H1 (cell line): ENCODE results near the gene LGALS9C. TPM values are rescaled to one million over a fixed set of nuclear protein-coding genes. Genes with fewer than 3 reads are reported as not detected.
A peak's percentile ranks its signal among the peaks of the same experiment; 100 is the strongest.
"Not testable (repeated sequence)": the region's sequence is repeated elsewhere in the genome, so short reads cannot be mapped to it uniquely, and the experiment has no call there.

Experiments
- CTCF ChIA-PET: fragments of 300-600 bp; sonication (Branson Sonifier 250); formaldehyde crosslinking; loops from one replicate; lab custom pipeline; 2021; ENCODE audit not compliant: partially characterized antibody; lab: Charles Lee
- POLR2A ChIA-PET: fragments of 300-600 bp; sonication (Branson Sonifier 250); formaldehyde crosslinking; loops from one replicate; lab custom pipeline; 2021; ENCODE audit warnings: inconsistent platforms; ENCODE audit not compliant: partially characterized antibody; lab: Charles Lee
- DNase-seq, 2 experiments: peaks; one replicate each; pipeline versions ENCODE4 v3.0.0 to v3.0.0-alpha.2; 2010 to 2022; ENCODE audit warnings: low spot score in 2 of 2, low read depth in 1 of 2, mixed read lengths in 1 of 2
- FAIRE-seq: peaks from 2 replicates; lab custom pipeline; 2011; peaks lifted over from hg19 to GRCh38; lab: Jason Lieb, UNC
- H2AFZ ChIP-seq: 2 replicates; pipeline ENCODE4 v1.8.1; 2012; ENCODE audit warnings: low read length, inconsistent platforms
- H2AK5ac ChIP-seq: 2 replicates; pipeline ENCODE4 v1.6.1; 2013; ENCODE audit warnings: low read depth, low read length
- H2BK120ac ChIP-seq: replicated peaks from 2 replicates; pipeline ENCODE3; 2013; ENCODE audit warnings: low read depth, low read length, inconsistent platforms
- H2BK12ac ChIP-seq: 2 replicates; pipeline ENCODE4 v1.6.1; 2013; ENCODE audit warnings: low read depth, low read length
- H2BK15ac ChIP-seq: 2 replicates; pipeline ENCODE4 v1.6.1; 2013; ENCODE audit warnings: low read length
- H2BK20ac ChIP-seq: 2 replicates; pipeline ENCODE4 v1.6.1; 2013; ENCODE audit warnings: low read length
- H2BK5ac ChIP-seq: 2 replicates; pipeline ENCODE4 v1.6.1; 2013; ENCODE audit warnings: low read depth, low read length
- H3K14ac ChIP-seq: 2 replicates; pipeline ENCODE4 v1.6.1; 2013; ENCODE audit warnings: inconsistent platforms; ENCODE audit not compliant: insufficient read length
- H3K18ac ChIP-seq: 2 replicates; pipeline ENCODE4 v1.6.1; 2013; ENCODE audit warnings: low read length; ENCODE audit errors: extremely low read depth
- H3K23ac ChIP-seq: 2 replicates; pipeline ENCODE4 v1.6.1; 2013; ENCODE audit warnings: inconsistent platforms; ENCODE audit not compliant: insufficient read length
- H3K23me2 ChIP-seq: 2 replicates; pipeline ENCODE4 v1.6.1; 2013; ENCODE audit warnings: low read depth, low read length
- H3K27ac ChIP-seq: 2 replicates; pipeline ENCODE4 v1.6.1; 2011; ENCODE audit warnings: low read depth, low read length, inconsistent platforms
- H3K27me3 ChIP-seq, 4 experiments: replicated peaks in 1 of 4; 1 replicate in 1 of 4; 2 replicates in 3 of 4; pipeline versions ENCODE4 v1.6.1 to v1.8.1; 2011 to 2013; ENCODE audit warnings: low read length in 3 of 4, mild to moderate bottlenecking in 3 of 4, inconsistent platforms in 2 of 4, mixed read lengths in 2 of 4, moderate library complexity in 1 of 4; ENCODE audit not compliant: control insufficient read depth in 3 of 4, insufficient read depth in 3 of 4; ENCODE audit errors: extremely low read depth in 1 of 4
- H3K36me3 ChIP-seq, 4 experiments: 2 replicates each; pipeline versions ENCODE4 v1.6.1 to v1.8.1; 2011 to 2013; ENCODE audit warnings: mild to moderate bottlenecking in 4 of 4, low read length in 3 of 4, moderate library complexity in 2 of 4, control low read depth in 1 of 4, inconsistent platforms in 1 of 4; ENCODE audit not compliant: insufficient read depth in 4 of 4, control insufficient read depth in 2 of 4
- H3K4ac ChIP-seq: replicated peaks from 2 replicates; pipeline ENCODE3; 2013; ENCODE audit warnings: low read length, low read depth, mixed read lengths, inconsistent platforms; ENCODE audit not compliant: insufficient read length
- H3K4me1 ChIP-seq, 4 experiments: replicated peaks in 1 of 4; 1 replicate in 1 of 4; 2 replicates in 3 of 4; pipeline versions ENCODE4 v1.6.1 to v1.8.1; 2011 to 2013; ENCODE audit warnings: low read length in 3 of 4, inconsistent platforms in 2 of 4, mixed read lengths in 1 of 4; ENCODE audit not compliant: insufficient read depth in 4 of 4, control insufficient read depth in 3 of 4
- H3K4me2 ChIP-seq, 2 experiments: 2 replicates each; pipeline versions ENCODE4 v1.6.1 to v1.8.1; 2011 to 2013; ENCODE audit warnings: low read depth in 2 of 2, low read length in 2 of 2, control low read depth in 1 of 2, inconsistent platforms in 1 of 2, mild to moderate bottlenecking in 1 of 2; ENCODE audit not compliant: insufficient read depth in 1 of 2
- H3K4me3 ChIP-seq, 4 experiments: fragments of 200-600, 300-600 bp in 1 of 4; sonication (generic), shearing (Covaris generic), sonication (Bioruptor Twin) in 1 of 4; 2 replicates each; pipeline versions ENCODE4 v1.5.1 to v1.8.1; 2011 to 2016; ENCODE audit warnings: low read length in 4 of 4, low read depth in 3 of 4, control low read depth in 2 of 4, inconsistent platforms in 2 of 4, mild to moderate bottlenecking in 2 of 4, mixed read lengths in 1 of 4, moderate library complexity in 1 of 4; ENCODE audit not compliant: insufficient read depth in 2 of 4; ENCODE audit errors: extremely low read depth in 1 of 4
- H3K56ac ChIP-seq: replicated peaks from 2 replicates; pipeline ENCODE3; 2013; ENCODE audit warnings: low read depth, mild to moderate bottlenecking, mixed read lengths, low read length, inconsistent platforms; ENCODE audit not compliant: insufficient read length
- H3K79me1 ChIP-seq: 2 replicates; pipeline ENCODE4 v1.6.1; 2013; ENCODE audit warnings: low read depth, low read length, control low read depth
- H3K79me2 ChIP-seq, 2 experiments: 2 replicates each; pipeline versions ENCODE4 v1.6.1 to v1.8.1; 2012 to 2013; ENCODE audit warnings: low read length in 2 of 2, mild to moderate bottlenecking in 2 of 2, inconsistent platforms in 1 of 2; ENCODE audit not compliant: insufficient read depth in 2 of 2, control insufficient read depth in 1 of 2
- H3K9ac ChIP-seq, 4 experiments: replicated peaks in 1 of 4; 1 replicate in 1 of 4; 2 replicates in 3 of 4; pipeline versions ENCODE4 v1.6.1 to v1.8.1; 2011 to 2013; ENCODE audit warnings: low read depth in 3 of 4, low read length in 3 of 4, control low read depth in 2 of 4, mild to moderate bottlenecking in 2 of 4, moderate library complexity in 2 of 4, inconsistent platforms in 1 of 4; ENCODE audit errors: extremely low read depth in 1 of 4
- H3K9me3 ChIP-seq, 2 experiments: 2 replicates each; pipeline versions ENCODE4 v1.6.1 to v1.8.1; 2012 to 2013; ENCODE audit warnings: mild to moderate bottlenecking in 2 of 2, moderate library complexity in 2 of 2, control low read depth in 1 of 2, inconsistent platforms in 1 of 2, low read depth in 1 of 2, low read length in 1 of 2, mixed read lengths in 1 of 2; ENCODE audit not compliant: insufficient read depth in 2 of 2
- H4K20me1 ChIP-seq, 2 experiments: replicated peaks in 1 of 2; 2 replicates each; pipeline versions ENCODE3 to v1.8.1; 2011 to 2013; ENCODE audit warnings: inconsistent platforms in 2 of 2, low read length in 2 of 2, mild to moderate bottlenecking in 1 of 2; ENCODE audit not compliant: insufficient read depth in 2 of 2, control insufficient read depth in 1 of 2
- H4K5ac ChIP-seq: 2 replicates; pipeline ENCODE4 v1.6.1; 2013; ENCODE audit warnings: low read length, low read depth, mixed read lengths, inconsistent platforms; ENCODE audit not compliant: insufficient read length
- H4K8ac ChIP-seq: 2 replicates; pipeline ENCODE4 v1.8.0; 2013; ENCODE audit warnings: mild to moderate bottlenecking, moderate library complexity, low read length, inconsistent platforms; ENCODE audit not compliant: insufficient read depth; ENCODE audit errors: extremely low read depth
- H4K91ac ChIP-seq: replicated peaks from 2 replicates; pipeline ENCODE3; 2013; ENCODE audit warnings: low read length, mixed read lengths, inconsistent platforms; ENCODE audit not compliant: insufficient read length
- WGBS, 2 experiments: shearing (Covaris generic) in 1 of 2; methylation state at CpG; one replicate each; pipeline versions ENCODE4 v1.1.6 to v1.1.7; 2013 to 2015; ENCODE audit warnings: low lambda C conversion rate in 2 of 2, mixed read lengths in 2 of 2, inconsistent platforms in 1 of 2, low coverage in 1 of 2, missing lambda C conversion rate in 1 of 2; ENCODE audit not compliant: insufficient replicate concordance in 2 of 2, insufficient coverage in 1 of 2, insufficient read length in 1 of 2; ENCODE audit errors: extremely low coverage in 1 of 2, missing lambda C conversion rate in 1 of 2; 5-methylcytosine and 5-hydroxymethylcytosine counted together
- long read RNA-seq, 2 experiments: library from RNA in 1 of 2; library from capped mRNA in 1 of 2; stranded (forward); transcript quantifications; one replicate each; pipeline ENCODE4 v2.0.0, GENCODE V29; 2021; ENCODE audit warnings: inconsistent platforms in 1 of 2
- polyA minus RNA-seq, 3 experiments: library from RNA; depleted of rRNA, polyadenylated mRNA; stranded (reverse); fragments of >200 nt; gene quantifications; 1 replicate in 2 of 3; 2 replicates in 1 of 3; pipeline ENCODE4 v1.2.3, GENCODE V29; 2011
- polyA plus RNA-seq, 7 experiments: library from polyadenylated mRNA; depleted of rRNA in 3 of 7; stranded (reverse) in 5 of 7; unstranded in 2 of 7; fragments of >200 nt in 5 of 7; fragments of 200-250 nt in 2 of 7; gene quantifications; 1 replicate in 5 of 7; 2 replicates in 1 of 7; 4 replicates in 1 of 7; pipeline versions ENCODE4 v1.2.1 to v1.2.3, GENCODE V29; 2011 to 2013; ENCODE audit warnings: missing spikeins in 2 of 7, mixed read lengths in 2 of 7
- total RNA-seq: library from RNA; stranded (reverse); fragmentation: NEBNext Ultra II Directional; extraction: Animal tissue kit (Norgen Biotek cat#: 25700); gene quantifications from 2 replicates; pipeline ENCODE4 v1.2.1, GENCODE V29; 2021

LGALS9C gene
- not detected in 2 replicates for total RNA-seq
- 0.03 and 0.17 TPM in 2 replicates for polyA plus RNA-seq (2011; rRNA removed)
- polyA plus RNA-seq (2011; cell fraction: cytosol; rRNA removed), result not detected
- 0.51 TPM for polyA plus RNA-seq (2011; cell fraction: nucleus; rRNA removed)
- not detected in 4 replicates for polyA plus RNA-seq (2012, experiment 1 of 2)
- polyA plus RNA-seq (2012, experiment 2 of 2), result not detected
- 0.04 TPM for polyA plus RNA-seq (2013, experiment 1 of 2)
- 0.04 TPM for polyA plus RNA-seq (2013, experiment 2 of 2)
- not detected in 2 replicates for polyA minus RNA-seq (2011; rRNA and poly(A)+ RNA removed)
- not detected for polyA minus RNA-seq (2011; cell fraction: cytosol; rRNA and poly(A)+ RNA removed)
- not detected for polyA minus RNA-seq (2011; cell fraction: nucleus; rRNA and poly(A)+ RNA removed)
- long read RNA-seq, experiment 1, result 0 reads
- long read RNA-seq, experiment 2, result 0 reads

- POLR2A ChIA-PET, H4K20me1 ChIP-seq, H3K79me1 ChIP-seq, H3K18ac ChIP-seq, H3K23ac ChIP-seq, H2BK5ac ChIP-seq, H4K5ac ChIP-seq, H3K9me3 ChIP-seq, H3K14ac ChIP-seq, H2BK15ac ChIP-seq, H3K23me2 ChIP-seq, H3K9ac ChIP-seq, H2AK5ac ChIP-seq, H3K56ac ChIP-seq, H3K4ac ChIP-seq, FAIRE-seq, H3K27ac ChIP-seq, H3K4me1 ChIP-seq, H2BK120ac ChIP-seq, H4K91ac ChIP-seq, H3K4me3 ChIP-seq, DNase-seq, CTCF ChIA-PET, H2BK20ac ChIP-seq, H2BK12ac ChIP-seq, H2AFZ ChIP-seq, H3K79me2 ChIP-seq, H3K27me3 ChIP-seq, H3K4me2 ChIP-seq, H3K36me3 ChIP-seq: not testable (repeated sequence)
- 0 out of 2 replicates have a peak within 1 kb of the TSS, but pooled peaks have one; percentile 35 for H4K8ac ChIP-seq
- WGBS, 2 experiments, result 91% methylated on average over 6 of the region's 9 CpGs; no CpG with 5 or more reads in 1 of the 2 experiments
Measured at GRCh38 chr17:18476508-18477308, at the start of gene LGALS9C. TSS of gene LGALS9C (plus strand) at chr17:18476789. CDS start at chr17:18476855, 66 bp downstream.
